A549 (cell line): ENCODE results near the gene NEDD4L.

Experiments
- MAZ ChIP-seq: fragments of 150-350 bp; IDR thresholded peaks from 2 replicates; pipeline ENCODE4 v1.6.1; 2014; ENCODE audit warnings: antibody characterized with exemption, low read depth, low read length, borderline replicate concordance
- POLR2A ChIP-seq: IDR thresholded peaks from 2 replicates; pipeline ENCODE4 v1.6.1; 2012; ENCODE audit warnings: mild to moderate bottlenecking, low read length
- TF ChIP-seq, protein P1 (sequence below): fragments of >200 bp; sonication (Bioruptor Twin); formaldehyde crosslinking; IDR thresholded peaks from 3 replicates; pipeline ENCODE4 v1.5.1; 2016

DNA sequence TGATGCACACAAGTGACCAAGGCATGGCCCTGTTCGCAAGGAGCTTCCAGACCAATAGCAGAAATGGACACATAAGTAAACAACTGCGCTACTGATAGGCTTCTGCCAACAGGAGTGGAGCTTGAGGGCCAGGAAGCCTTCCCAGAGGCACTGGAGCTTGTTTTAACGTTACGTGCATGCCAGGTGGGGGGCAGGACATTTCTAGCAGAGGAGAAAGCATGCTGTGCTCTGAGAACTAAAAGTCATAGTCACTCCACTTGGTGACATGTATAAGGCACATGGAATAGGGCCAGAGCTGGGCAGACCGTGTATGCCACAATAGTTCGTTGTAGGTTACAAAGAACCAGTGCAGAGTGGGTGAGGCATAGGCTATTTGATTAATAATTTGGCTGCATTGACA is 184.2 kb downstream of the NEDD4L start:
- TF ChIP-seq, protein P1, sequence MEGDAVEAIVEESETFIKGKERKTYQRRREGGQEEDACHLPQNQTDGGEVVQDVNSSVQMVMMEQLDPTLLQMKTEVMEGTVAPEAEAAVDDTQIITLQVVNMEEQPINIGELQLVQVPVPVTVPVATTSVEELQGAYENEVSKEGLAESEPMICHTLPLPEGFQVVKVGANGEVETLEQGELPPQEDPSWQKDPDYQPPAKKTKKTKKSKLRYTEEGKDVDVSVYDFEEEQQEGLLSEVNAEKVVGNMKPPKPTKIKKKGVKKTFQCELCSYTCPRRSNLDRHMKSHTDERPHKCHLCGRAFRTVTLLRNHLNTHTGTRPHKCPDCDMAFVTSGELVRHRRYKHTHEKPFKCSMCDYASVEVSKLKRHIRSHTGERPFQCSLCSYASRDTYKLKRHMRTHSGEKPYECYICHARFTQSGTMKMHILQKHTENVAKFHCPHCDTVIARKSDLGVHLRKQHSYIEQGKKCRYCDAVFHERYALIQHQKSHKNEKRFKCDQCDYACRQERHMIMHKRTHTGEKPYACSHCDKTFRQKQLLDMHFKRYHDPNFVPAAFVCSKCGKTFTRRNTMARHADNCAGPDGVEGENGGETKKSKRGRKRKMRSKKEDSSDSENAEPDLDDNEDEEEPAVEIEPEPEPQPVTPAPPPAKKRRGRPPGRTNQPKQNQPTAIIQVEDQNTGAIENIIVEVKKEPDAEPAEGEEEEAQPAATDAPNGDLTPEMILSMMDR, result no peak
- TF ChIP-seq POLR2A, result no peak
- TF ChIP-seq MAZ, result no peak
